Activated T-cell treated with anti-CD3 and anti-CD28 coated beads for 48 hours (primary cell): ENCODE data around the gene USP24.

Experiments used
- DNase-seq: peaks from one replicate; pipeline ENCODE4 v3.0.0-alpha.2; 2020; ENCODE audit warnings: low read depth

The USP24 gene, protein sequence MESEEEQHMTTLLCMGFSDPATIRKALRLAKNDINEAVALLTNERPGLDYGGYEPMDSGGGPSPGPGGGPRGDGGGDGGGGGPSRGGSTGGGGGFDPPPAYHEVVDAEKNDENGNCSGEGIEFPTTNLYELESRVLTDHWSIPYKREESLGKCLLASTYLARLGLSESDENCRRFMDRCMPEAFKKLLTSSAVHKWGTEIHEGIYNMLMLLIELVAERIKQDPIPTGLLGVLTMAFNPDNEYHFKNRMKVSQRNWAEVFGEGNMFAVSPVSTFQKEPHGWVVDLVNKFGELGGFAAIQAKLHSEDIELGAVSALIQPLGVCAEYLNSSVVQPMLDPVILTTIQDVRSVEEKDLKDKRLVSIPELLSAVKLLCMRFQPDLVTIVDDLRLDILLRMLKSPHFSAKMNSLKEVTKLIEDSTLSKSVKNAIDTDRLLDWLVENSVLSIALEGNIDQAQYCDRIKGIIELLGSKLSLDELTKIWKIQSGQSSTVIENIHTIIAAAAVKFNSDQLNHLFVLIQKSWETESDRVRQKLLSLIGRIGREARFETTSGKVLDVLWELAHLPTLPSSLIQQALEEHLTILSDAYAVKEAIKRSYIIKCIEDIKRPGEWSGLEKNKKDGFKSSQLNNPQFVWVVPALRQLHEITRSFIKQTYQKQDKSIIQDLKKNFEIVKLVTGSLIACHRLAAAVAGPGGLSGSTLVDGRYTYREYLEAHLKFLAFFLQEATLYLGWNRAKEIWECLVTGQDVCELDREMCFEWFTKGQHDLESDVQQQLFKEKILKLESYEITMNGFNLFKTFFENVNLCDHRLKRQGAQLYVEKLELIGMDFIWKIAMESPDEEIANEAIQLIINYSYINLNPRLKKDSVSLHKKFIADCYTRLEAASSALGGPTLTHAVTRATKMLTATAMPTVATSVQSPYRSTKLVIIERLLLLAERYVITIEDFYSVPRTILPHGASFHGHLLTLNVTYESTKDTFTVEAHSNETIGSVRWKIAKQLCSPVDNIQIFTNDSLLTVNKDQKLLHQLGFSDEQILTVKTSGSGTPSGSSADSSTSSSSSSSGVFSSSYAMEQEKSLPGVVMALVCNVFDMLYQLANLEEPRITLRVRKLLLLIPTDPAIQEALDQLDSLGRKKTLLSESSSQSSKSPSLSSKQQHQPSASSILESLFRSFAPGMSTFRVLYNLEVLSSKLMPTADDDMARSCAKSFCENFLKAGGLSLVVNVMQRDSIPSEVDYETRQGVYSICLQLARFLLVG (N-terminal part only)

DNA sequence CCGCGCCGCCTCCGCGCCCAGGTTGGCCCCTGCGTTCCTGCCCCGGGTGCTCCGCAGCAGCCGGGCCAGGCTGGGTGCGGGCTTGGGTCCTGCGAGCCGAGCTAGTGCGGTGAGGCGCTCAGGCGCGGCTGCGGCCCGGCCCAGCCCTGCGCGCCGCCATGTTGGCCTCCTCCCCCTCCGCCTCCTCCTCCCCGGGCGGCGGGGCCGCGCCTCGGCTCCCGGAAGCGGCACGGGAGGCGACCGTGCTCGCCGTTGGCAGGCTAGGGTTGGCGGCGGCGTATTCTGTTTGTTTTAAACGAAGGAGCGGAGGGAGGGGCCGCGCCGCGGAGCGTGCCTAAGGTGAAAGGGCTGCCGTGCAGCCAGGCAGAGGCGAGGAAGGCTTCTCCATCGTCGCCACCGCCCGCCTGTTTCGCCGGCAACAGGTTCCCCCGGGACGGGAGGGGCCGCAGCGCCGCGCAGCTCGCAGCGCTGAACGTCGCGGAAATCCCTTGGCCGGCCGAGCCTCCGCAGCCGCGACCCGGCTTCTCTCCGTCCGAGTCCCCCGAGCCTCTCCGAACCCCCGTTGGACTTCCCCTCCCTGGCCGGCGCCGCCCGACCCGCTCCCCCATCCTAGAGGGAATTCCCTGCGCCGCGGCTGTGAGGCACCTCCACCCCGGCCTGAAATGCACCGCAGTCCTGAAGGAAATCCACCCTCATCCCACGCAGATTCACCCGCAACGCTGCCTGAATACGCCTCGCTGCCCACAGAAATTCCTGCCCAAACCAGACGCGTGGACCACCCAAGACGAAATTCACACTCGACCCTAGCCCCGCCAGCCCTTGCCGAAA, at the start of gene USP24:
USP24 (minus strand) TSS at position 171 of the 828 bp plus-strand sequence. CDS start 251 bp downstream, outside the sequence.
- peak; percentile 75 for DNase-seq

DNA sequence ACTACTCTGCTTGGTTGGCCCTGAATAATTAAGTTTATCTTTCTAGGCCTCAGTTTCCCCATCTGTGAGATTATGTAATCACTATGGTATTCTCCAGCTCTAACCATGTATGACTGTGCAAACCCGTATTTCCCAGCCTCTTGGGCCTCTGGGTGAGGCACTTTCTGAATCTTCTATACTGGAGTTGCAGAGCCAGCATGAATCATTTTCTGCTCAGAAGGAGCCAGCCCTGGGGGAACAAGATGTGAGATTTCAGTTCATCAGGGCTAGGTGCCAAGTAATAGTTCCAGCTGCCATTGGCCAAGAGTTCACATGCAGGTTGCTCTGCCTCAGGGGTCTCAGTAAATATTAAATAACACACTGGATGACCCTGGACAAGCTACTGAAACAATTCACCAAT, 47.7 kb upstream of the USP24 start:
- DNase-seq, result no peak

DNA sequence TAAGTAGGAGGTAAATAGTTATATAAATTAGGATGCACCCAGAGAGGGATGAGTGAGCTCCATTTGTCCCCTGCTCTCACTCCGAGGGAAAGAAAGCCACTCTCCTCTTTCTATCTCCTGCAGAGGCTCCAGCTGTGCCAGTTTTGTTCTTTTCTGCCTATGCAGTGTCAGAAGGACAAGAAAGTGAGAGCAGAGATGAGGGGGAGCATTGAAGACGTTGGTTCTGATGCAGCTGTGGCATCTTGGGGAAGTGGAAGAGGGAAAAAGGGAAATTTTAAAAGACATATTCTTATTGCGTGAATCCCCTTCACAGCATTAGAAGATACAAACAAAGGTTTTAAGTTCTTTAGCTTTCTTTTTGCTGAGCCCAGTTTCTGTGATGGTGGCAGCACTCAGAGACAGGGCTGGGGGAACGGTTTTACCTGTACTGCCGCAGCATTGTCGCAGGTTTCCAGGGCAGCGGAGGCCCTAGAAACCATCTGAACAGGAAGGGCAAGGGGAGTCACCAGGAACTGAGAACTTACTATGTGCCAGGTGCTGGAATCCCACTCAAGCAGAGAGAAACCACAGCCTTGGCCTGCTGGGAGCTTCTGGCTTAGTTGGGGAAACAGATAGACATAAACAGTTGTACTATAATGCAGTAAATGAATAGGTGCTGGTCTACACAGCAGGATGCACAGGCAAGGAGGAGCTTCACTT, 44.9 kb upstream of the USP24 start:
- no peak for DNase-seq

DNA sequence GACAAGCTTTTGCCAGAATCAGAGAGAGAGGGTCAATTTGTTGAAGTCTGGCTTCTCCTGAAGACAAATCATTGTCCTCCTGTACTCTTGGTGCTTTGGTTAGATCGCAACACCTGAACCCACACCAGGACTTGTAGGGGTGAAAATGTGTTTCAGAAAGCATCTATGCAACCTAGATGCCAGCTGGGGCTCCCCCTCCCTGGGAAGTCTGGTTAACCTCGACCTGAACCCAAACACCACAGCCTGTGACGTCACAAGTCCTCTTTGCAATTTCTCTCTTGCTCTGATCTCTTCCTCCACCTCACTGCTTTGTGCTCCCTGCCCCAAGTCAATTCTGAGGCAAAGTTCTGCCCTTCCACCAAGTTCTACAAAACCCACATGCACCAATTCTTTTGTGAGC, 42.8 kb upstream of the USP24 start:
- no peak for DNase-seq

DNA sequence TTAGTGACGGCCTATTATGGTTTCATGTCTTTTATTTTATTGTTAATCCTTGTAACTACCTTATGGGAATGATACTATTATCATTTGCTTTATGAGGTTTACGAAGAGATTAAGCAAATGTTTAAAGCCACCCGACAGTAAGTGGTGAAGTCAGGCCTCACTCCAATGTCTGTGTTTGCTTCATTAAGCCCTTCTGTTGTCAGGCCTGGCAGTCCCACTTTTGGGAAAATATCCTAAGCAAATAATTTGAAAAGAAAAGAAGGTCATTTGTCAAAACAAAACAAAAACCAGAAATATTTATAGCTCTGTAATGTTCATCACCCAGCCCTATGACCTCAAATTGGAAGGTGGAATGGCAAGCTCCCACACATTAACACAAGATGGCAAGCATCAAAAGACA, 40.7 kb upstream of the USP24 start:
- no peak for DNase-seq

DNA sequence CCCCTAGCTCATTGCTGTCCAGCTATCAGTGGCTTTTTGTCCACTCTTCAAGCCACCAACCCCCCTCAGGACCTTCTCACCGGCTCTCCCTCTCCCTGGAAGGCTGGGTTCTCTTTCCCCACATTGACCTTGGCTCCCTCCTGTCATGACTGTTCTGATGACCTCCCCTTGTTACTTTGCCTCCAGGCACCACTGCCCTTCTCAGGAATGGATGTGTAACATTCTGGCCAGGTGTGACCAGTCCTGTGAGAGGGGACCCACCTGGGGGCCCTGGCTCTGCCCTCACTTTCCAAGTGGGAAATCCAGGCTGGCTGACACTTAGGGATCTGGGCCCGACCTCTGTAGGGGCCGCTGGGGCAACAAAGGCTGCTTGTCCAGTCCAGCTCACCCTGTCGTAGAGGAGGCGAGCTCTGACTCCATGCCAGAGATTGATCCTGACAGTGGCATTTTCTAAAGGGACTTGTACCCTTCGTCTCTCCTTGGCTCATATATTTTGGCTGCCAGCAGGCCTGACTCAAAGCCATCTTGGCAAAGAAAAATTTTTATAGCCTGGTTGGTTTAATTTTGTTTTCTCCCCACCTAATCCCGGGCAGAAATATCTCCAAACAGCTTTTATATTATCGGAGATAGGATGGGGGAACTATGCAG, 37.9 kb upstream of the USP24 start:
- DNase-seq, result no peak

- no peak for DNase-seq
These were observed 35.4 kb upstream of the USP24 start for GRCh38 chr1:55250399-55251075.

- no peak for DNase-seq
These were observed 34.7 kb upstream of the USP24 start for GRCh38 chr1:55249646-55250398.

DNA sequence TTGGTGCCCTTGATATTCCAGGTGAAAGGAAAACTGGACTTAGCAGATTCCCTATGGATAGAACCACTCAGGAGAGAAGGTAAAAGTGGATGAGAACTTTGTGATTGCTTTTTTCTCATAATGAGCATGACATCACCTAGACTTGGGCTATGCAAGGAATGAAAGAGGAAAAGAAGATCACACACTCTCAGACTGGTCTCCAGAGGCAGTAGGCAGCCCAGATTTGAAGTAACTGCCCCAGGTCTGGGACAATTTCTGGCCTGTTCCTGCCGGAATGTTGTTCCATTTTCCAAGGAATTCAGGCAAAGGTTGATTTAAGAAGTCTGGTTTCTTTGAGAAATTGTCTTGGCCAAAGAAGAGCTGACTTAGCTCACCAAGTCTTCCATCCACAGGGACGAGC, 31.7 kb upstream of the USP24 start:
- DNase-seq, result no peak

GRCh38 chr1:55246331-55246730, 31.2 kb upstream of the USP24 start:
- DNase-seq, result no peak

DNA sequence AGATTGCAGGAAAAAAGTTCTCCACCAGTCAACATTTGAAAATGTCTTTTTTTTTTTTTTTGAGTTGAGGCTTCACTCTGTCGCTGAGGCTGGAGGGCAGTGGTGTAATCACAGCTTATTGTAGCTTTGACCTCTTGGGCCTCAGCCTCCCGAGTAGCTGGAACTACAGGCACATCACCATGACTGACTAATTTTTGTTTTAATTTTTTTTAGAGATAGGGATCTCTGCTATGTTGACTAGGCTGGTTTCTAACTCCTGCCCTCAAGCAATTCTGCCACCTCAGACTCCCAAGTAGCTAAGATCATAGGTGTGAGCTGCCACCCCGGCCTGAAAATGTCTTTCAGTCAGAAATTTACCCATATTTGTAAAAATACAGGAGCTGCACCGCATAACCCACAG, 30.6 kb upstream of the USP24 start:
- DNase-seq, result no peak

DNA sequence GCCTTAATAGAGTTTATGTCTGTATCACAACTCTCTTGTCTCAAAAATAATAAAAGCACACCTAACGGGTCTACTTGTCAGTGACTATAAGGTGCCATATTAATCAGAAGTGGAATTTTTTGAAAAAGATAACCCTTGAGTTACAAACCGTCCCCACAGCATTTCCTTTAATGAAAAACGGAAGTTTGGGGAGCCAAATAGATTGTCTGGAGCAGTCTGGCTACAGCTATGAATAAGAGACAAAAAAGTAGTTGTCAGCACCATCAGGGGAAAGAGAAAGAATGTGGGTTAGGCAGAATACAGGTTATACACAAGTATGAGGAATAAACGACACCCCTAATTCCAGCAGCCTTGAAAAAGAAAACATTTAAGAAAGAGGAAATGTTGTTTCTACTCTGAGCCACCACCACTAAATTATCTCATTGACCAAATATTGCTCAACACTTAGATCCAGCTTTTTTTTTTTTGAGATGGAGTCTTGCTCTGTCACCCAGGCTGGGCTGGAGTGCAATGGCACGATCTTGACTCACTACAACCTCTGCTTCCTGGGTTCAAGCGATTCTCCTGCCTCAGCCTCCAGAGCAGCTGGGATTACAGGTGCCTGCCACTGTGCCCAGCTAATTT, 29.4 kb upstream of the USP24 start:
- DNase-seq, result no peak

DNA sequence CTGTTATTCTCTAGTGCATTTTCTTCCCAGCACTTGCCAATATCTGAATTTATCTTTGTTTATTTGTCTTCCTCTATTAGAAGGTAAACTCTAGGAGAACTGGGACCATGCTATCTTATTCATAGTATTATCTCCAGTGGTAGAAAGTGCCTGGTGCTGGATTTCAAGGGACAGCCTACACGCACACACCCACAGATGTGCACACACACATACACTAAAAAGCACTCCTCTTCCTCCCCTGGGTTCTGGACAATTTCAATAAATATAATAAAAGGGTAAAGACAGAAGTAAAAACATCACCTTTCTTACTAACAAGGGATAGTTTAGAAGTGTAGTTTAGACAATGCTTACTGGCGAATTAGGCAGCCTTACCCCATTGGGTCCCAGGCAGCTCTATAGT, 28.5 kb upstream of the USP24 start:
- no peak for DNase-seq

GRCh38 chr1:55239548-55239947, 24.4 kb upstream of the USP24 start:
- DNase-seq, result no peak

DNA sequence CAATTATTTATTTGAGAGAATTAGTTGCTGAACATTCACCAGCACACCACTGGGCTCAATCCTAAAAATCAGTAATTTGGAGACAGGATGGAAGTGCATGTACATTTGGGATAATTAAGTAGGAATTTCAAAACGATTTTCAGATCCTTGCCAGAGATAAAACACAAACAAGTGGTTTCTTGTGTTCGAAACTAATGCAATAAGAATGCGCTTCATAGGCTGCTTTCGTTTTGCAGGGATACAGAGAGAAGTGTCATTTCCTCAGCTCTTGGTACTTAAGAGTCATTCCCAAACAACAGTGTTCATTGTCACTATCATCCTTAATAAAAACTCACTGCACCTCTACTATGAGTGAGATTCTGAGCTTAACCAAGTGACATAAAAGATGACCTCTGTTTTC, 20.6 kb upstream of the USP24 start:
- no peak for DNase-seq

DNA sequence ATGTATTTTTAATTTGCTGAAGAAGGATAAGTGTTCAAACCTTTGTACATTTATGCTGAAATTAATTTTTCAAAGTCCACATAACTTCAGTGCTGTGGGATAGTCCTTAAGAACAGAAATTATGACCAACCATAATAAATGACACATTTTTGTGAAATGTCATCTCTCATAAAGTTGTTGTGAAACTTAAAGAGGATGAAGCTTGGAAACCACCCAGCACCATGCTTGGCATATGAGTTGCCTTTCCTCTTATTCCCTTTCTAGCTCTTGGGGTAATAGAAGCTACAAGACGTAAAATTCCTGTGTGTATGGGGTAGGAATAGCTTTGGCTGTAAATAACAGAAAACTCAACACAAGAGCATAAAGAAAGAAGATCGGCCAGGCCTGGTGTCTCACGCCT, 18.9 kb upstream of the USP24 start:
- no peak for DNase-seq

- no peak for DNase-seq
These were observed 18.1 kb upstream of the USP24 start for GRCh38 chr1:55233145-55233777.
